Mesenteric fat pad (tissue), 1 donor: ENCODE results near the gene MRM2. TPM values are rescaled to one million over a fixed set of nuclear protein-coding genes. Genes with fewer than 3 reads are reported as not detected.

ENCODE experiments used
- DNase-seq: peaks from one replicate; pipeline ENCODE4 v3.0.0-alpha.2; 2020; ENCODE audit warnings: low spot score
- total RNA-seq: library from RNA; stranded (reverse); fragmentation: NEBNext Ultra II Directional; extraction: Animal tissue kit (Norgen Biotek cat#: 25700); gene quantifications from one replicate; pipeline ENCODE4 v1.2.1, GENCODE V29; 2021
- donor health status: DM: yes; HTN: yes; CAD: no.

Gene MRM2
- total RNA-seq, 1 donor from 2014 or later = 19.7 TPM

DNA sequence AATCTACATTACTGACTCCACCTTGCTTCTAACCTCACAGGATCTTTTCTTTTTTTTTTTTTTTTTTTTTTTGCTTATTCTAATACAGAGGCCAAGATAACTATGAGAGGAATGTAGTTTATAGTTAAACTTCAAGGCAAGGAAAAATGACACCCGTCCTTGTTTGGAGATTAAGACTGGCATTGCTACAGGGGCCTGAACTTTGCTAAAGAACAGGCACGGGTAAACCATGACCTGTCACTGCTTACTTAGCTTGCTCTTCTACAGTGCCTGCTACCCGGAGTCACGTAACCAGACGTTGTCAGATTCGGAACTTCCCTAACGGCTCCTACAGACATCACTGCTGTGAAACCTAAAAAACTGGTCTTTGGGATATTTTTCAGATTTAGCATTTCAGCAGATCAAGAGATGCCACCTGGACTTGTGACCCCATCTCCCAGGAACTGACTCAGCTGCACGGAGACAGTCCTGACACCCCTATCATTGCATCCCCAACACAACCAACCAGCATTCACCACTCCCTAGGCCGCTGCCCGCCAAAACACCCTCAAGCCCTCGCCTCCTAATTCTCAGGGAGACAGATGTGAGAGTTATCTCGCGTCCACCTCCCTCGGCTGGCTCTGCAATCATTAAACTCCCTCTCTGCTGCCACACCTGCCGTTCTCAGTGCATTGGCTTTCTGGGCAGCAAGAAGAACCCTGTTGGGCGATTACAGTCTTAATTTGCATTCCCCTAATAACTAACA lies 36.8 kb downstream of the MRM2 start:
- DNase-seq = peak; percentile 68

DNA sequence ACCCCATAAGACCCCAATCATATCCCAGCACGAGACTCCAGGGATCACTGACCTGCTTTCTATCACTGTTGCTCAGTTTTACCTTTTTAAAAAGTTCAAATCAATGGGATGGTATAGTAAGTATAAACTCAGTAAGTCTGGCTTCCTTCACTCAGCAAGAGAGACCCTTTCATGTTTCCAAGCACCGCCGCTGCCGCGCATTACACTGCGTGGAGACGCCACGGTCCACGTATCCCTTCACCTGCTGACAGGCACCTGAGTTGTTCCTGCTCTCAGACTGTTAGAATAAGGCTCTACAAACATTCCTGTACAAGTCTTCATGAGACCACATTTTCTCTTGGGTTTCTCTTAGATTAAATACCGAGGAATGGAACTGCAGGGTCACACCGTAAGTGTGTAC lies 37.6 kb downstream of the MRM2 start:
- DNase-seq = peak; percentile 68

DNA sequence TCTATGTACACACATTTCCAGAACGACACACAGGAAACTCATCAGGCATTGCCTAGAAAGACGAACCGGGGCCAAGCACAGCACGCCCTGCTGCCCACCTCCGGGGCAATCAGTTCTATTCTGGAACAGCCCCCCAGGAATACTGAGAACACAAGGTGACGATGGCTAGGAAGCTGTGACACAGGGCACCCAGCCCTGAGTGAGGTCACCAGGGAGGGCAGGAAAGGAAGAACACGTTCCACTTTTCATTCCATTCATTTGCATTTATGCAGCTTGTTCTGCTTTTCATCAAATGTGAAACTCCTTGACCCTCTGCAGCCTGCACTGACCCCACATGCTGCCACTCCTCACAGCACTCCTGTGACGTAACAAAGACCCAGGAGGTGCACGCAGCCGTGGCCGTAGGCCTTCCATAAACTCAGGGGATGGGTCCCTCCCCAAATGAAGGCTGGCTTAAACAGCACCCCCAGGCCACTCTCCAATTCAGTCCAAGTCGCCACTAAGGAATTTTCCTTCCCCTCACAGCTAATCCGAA lies 38.2 kb downstream of the MRM2 start:
- DNase-seq = peak; percentile 53

DNA sequence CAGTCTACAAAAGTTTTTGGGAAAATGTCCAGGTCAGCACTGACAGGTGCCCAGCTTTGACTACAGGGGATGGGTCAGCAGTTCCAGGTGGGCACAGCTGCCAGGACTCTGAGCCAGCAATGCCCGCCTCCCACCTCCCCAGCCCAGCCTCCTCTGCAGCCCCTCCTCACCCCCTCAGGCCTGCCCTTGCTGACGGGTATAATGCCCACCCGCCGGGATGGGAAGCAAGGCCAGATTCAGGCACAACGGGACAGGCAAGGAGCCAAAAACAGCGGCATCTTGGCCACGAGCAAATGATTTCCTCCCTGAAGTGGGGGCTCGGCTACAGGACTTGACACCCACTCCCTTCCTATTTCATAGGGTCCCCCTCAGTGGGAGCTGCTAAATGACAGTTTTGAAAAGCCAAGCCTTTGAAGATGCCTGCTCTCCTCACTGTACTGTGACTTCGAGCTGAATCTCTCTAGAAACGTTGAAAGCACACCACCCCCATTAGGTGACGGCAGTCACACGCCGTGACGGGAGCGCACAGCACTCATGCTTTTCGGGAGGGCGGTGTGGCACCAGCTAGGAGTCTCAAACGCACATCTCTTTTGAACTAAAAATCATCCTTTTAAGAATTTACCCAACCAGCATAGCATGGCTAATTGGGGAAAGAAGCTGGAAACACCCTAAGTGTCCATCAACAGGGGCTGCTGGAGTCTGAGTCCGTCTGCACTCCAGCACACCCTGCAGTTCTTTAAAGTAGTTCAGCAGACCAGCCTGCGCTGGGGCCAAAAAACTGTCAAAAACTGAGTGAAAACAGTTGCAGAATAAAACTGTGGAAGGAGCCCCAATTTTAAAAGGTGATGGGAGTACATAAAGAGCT lies 38.9 kb downstream of the MRM2 start:
- peak; percentile 86 for DNase-seq

DNA sequence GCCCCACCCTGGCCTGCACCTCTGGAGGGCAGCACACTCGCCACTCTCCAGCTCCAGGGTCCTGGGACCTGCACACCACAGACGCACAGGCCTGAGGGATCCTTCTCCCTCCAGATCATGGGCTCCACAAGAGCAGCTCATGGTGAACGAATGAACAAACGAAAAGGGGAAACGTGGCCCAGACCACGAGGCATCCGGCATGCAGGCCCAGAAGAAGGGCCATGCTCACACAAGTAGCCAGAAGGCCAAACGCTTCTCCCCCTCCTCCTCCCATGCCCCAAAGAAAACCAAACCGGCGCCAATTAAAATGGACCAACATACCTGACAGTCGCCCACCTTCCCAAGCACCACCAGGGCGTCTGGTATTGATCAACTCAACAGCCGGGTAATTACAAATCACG lies 39.6 kb downstream of the MRM2 start:
- DNase-seq = peak; percentile 78

DNA sequence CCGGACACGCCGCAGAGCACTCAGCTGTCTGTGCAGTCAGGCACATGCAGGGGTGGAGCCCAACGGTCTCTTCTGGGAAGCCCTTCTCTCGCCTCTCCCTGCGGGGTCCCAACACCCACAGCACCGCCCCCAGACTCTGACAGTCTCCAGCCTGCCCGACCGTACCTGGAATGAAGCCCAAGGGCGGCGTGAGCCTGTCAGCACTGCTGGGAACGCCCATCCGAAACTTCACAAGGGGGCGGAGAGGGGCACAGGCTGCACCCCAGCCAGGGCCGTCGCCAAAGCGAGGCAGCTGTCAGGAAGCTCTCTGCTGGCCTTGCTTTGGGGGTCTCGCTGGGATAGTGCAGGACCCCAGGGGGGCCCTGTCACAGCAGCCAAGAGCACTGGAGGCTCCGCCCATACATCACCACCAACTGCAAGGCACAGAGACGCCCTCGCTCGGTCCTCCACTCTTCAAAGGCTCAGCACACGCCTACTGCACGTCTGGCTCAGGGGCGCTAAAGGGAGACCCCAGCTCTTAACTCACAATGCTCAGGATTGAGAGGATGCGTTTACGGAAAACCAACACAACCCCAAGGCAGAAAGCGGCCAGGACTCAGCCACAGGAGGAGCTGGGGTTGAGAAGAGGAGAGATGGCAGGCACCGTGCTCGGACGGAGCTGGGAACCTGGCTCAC lies 40.2 kb downstream of the MRM2 start:
- DNase-seq = peak; percentile 83

DNA sequence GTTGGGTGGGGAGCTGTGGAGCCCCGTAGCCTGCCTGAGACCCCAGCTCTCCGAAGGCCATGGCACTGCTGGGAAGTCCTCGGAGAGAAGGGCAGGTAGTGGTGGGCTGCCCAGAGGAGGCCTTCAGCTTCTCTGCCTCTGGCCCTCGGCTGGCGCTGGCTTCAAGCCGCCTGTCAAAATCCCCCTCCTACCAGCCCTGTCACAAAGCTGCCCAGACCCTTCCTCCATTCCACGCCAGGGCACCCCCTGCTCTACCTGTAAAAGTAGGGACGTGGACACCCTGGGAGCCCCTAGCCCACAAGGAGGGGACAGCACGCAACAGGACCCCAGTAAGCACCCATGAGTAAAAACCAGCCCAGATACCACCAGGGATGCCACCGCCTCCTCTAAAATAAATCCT lies 40.9 kb downstream of the MRM2 start:
- DNase-seq = peak; percentile 82

DNA sequence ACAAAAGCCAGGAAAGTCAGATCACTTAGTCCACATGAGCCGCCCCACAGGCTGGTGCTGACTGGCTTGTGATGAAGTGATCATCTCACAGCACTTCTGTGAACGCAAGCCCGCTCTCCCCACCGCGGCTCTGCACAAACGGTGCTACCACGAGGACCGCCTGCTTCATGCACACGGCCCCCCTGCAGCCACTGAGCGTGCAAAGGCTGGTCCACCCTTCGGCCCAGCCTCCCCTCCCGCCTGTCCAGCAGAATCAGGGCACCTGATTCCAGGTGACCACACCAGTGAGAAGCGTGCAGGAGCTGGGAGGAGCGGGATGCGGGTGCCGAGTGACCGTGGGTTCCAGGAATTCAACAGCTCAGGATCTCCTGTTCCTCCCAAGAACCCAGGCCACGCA lies 41.4 kb downstream of the MRM2 start:
- DNase-seq = peak; percentile 83

DNA sequence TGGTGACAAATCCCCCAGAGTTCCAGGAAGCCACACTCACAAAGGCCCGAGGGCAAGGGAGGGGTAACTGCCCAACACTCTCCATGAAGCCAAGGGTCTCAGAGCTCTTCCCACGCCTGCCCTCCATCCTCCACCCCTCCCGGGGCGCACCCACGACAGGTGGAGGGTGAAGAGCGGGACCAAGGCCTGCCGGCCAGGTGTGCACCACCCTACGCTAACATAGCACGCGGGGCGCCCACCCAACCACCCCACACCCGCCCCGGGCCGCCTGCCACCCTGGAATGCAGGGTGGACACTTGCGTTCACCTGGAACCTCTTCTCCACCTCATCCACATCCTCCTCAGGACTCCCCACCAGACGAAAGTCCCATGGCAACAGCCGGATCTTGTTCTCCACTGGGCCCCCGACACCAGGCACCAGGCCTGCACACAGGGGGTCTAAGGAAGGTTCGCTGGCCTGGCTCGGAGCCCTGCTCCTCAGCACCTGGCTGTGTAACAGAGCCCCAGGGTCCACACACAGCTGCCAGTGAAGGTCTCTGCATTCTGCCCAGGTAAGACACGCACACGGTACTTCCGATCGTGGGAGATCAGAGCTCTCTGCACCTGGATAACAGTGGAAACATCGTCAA lies 41.9 kb downstream of the MRM2 start:
- DNase-seq = peak; percentile 75

DNA sequence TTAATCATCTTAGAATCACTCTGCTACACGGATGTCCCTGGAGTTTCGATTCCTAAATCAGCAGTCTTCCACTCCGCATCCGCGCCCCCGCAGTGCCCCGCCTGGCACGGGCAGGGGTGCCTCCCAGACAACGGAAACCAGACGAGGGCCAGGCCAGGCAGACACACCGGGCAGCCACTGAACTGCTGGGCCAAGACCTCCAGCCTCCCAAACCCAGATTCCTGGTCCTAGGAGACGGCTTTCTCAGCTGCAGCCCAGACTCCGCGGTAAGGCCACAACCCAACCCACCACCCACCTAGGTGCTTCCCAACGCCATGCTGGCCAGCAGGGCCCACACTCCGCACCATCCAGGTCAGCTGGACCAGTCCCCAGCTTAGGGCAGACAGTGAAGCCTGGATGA lies 42.5 kb downstream of the MRM2 start:
- peak; percentile 85 for DNase-seq

DNA sequence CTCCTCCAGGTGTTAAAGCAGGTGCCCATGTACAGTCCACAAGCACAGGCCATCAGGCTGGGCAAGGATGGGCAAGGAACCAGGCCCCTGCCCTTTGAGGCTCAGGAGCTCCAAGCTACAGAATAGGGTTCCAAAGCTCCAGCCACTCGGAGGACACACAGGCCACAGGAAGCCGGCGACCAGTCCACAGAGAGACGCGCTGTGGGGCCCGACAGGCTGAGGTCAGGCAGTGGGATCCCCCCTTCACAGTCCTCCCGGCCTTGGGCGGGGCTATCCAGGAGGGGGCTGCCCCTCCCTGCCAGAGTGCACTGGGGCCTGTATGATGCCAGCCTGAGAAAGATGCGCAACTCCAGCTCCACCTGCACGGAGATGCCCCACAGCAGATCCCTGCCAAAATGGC lies 43.2 kb downstream of the MRM2 start:
- DNase-seq = peak; percentile 75

DNA sequence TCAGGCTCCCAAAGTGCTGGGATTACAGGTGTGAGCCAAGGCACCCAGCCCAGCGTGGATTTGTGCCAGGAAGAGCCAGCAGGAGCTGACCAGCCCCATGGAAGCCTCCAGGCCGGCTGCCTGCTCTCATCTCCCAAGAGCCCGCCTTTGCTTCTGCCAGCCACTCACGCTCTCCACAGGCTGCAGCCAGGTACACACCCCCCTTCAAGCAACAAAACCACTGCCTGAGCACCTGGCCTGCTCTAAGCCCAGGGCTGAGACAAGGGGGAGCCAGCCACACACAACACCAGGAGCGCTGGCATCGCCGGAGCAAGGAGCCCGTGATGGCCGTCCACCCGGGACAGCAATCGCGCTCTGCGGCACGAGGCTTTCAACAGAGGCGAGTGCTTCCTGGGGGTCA lies 43.8 kb downstream of the MRM2 start:
- DNase-seq = peak; percentile 88

DNA sequence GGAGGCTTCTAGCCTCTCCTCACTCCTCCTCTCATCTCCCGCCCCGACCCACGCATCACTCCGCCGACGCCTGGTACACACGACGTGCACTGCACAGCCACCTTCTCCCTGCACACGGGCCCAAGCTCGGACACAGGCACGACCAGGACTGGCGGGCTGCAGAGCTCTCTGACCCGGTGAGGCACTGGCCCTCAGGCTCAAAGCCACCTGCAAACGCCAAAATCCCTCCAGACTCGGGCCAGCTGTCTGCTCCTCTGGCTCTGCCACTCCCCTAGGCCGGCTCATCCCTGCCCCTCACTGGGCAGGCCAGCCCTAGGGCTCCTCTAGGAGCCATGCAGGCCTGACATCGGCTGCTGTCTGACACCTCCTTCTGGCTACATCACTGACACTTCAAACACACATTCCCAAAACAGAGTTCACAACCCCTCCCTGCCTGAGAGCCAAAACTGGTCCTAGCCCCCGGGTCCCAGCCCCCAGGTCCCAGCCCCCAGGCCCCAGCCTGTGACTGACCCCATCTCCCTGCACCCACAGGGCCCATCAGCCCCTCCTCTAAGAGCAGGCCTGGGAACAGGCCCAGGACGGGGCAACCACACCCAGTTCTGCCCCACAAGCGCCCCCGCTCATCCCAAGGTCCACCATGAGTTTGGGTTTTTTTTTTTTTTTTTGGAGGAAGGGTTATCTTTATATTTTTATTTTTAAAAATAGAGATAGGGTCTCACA lies 44.4 kb downstream of the MRM2 start:
- DNase-seq = peak; percentile 22

DNA sequence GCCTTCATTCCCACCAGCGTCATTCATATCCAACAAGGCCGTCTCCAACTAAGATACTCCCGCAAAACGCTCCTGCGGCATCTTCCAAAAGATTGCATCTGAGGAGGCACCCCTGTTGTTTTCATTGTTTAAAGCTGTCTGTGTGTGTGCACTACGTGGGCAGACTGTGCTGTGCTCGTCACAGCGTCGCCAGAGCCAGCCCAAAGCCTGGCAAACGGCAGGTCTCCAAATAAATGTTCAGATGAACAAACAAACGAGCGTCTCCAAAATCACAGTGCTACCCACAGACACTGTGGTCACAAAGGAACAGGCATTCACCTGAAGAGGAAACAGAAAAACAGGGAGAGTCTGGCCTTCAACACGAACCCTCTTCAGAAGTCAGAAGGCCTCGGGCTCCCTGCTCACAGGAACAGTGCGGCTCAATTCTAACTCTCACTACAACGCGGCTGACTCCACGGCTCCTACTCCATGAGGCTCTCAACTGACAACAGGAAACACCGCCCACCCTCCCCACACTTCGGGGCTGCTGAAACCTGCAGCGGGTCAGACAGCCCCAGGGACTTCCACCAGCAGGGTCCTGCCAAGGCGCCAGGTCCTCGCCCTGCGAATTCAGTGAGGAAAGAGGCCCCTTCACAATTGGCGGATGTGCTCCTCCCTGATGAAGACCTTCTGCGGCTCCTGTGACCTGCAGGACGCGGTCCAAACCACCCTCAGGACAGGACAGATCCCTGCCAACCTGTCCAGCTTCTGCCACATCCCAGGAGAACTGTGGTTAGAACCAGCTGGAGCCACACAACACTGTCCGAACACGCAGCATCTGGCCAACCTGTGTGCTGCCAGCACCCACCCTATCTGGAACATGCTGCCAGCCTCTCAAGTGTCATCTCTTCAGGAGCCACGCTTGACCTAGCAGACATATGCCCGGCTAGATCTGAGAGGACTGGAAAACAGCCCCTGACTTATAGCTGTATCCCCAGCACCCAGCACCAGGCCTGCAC lies 45.3 kb downstream of the MRM2 start:
- DNase-seq = peak; percentile 65

DNA sequence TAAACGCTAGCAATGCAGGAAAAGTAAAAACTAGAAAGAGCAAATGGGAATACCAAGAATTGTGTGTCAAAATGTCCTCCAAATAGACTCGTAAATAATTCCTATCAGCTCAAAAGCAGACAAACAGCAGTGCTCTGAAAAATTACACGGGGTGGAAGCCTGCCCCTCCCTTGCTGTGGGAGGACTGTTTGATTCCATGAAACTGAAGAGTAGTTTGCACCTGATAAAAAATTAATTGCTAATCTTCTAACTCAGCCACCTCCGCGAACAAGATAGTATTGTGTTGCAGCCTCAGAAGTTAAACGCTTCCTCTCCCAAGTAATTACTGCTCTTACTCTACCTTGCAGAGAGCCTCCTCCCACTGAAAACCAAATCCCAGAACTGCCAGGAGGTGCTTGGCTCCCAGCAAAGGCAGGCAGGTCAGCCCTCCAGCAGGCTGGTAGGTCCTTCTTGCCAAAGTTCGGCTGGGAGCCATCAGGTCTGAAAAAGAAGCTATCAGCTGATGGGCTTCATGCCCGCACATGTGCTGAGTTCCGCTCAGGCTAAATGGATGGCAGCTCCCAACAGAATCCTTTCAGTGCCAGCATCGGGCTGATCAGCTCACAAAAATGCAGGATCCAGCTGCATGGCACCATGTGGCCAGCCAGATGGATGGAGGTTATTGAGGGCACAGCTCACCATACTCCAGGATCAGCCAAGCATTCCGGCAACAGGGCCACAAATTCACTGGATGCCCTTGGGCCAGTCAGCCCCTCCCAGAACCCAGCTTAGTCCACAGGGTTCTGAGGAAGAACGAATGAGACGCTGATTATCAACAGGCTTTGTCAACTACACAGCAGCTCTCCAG lies 46.4 kb downstream of the MRM2 start:
- peak; percentile 62 for DNase-seq

DNA sequence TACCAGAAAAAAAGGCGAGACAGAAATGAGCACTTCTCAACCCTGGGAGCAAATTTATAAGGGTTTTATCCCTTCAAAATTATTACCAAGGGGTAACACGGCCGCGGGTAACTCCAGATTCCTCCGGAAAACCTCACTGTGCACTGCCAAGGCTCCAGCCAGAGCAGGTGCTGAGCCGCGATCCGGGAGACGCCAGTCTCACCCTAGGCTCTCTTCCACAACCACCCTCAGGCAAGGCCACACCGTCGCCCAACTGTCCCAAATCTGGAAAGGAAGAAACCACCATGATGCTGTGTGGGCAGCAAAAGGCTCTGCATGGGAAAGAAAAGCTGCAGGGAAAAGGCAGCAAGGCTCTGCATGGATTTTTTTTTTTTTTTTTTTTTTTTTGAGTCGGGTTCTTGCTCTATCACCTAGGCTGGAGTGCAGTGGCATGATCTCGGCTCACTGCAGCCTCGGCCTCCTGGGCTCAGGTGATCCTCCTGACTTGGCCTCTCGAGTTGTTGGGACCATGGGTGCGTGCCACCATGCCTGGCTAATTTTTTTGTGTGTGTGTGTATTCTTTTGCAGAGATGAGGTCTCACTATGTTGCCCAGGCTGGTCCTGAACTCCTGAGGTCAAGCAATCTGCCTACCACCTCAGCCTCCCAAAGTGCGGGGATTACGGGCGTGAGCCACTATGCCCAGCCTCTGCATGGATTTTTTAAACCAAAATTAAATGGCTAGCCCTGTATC lies 48.3 kb downstream of the MRM2 start:
- peak; percentile 71 for DNase-seq

DNA sequence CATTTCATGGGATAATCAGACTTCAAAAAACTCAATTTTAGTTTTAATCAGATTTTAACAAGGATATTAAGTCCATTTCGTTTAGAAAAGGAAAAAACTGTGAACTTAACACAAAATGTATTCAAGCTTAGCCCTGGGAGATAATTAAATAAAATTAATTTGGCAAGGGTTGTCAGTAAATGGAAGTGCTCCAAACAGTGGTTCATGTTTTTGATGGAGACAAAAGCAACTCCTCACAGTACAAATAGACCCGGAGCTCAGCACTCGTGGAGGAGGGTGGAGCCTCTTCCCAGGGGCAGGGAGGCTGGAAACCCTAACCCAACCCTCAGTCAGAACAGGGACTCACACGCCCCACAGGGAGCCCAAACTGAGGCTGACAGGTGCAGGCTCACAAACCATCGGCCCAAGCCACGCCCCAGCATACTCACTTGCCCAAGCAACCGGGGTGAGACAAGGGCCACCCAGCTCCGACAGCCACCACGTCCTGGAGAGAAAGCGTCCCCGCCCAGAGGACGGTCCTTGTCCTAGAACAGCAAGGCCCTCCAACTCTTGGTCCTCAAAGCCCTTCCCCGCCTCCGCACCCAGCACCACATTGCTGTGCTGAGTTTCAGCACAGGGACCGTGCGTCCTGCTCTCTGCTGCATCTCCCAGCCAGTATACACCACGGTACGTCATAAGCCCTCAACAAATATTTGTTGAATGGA lies 49.0 kb downstream of the MRM2 start:
- peak; percentile 82 for DNase-seq
